ENCODE measurements around the gene MSLN.
A peak's percentile ranks its signal among the peaks of the same experiment; 100 is the strongest.

MSLN gene

GRCh38 chr16:778909-779527 is 18.5 kb downstream of the MSLN start:
- TF ChIP-seq POLR2A (IDR thresholded peaks at IDR 0.05; ENCODE audit: extremely low read depth, insufficient read length), result no peak
- no peak for TF ChIP-seq MAX (IDR thresholded peaks at IDR 0.05; ENCODE audit: low read depth, low read length)
- no peak for TF ChIP-seq CTCF (IDR thresholded peaks at IDR 0.05; ENCODE audit: low read depth, low read length)
- TF ChIP-seq MYC (IDR thresholded peaks at IDR 0.05; ENCODE audit: low read depth, low read length), result no peak
- H3K4me3 ChIP-seq (ENCODE audit: low read depth, low read length), result no peak overlapping the region
- no peak for DNase-seq (ENCODE audit: low read depth)

GRCh38 chr16:779561-779960 is 19.0 kb downstream of the MSLN start:
- no peak for TF ChIP-seq MYC (IDR thresholded peaks at IDR 0.05; ENCODE audit: low read depth, low read length)
- no peak for TF ChIP-seq MAX (IDR thresholded peaks at IDR 0.05; ENCODE audit: low read depth, low read length)
- TF ChIP-seq CTCF (IDR thresholded peaks at IDR 0.05; ENCODE audit: low read depth, low read length), result no peak
- no peak for TF ChIP-seq POLR2A (IDR thresholded peaks at IDR 0.05; ENCODE audit: extremely low read depth, insufficient read length)
- DNase-seq (ENCODE audit: low read depth), result no peak
- H3K4me3 ChIP-seq (ENCODE audit: low read depth, low read length), result no peak overlapping the region

GRCh38 chr16:780296-780695 is 19.8 kb downstream of the MSLN start:
- H3K4me3 ChIP-seq (ENCODE audit: low read depth, low read length), result no peak overlapping the region
- TF ChIP-seq CTCF (IDR thresholded peaks at IDR 0.05; ENCODE audit: low read depth, low read length) (no peak), MAX (IDR thresholded peaks at IDR 0.05; ENCODE audit: low read depth, low read length) (no peak), MYC (IDR thresholded peaks at IDR 0.05; ENCODE audit: low read depth, low read length) (no peak), POLR2A (IDR thresholded peaks at IDR 0.05; ENCODE audit: extremely low read depth, insufficient read length) (no peak)
- DNase-seq (ENCODE audit: low read depth), result no peak

- peak; percentile 49 for DNase-seq (ENCODE audit: low read depth)
- no peak overlapping the region for H3K4me3 ChIP-seq (ENCODE audit: low read depth, low read length)
- TF ChIP-seq POLR2A (IDR thresholded peaks at IDR 0.05; ENCODE audit: extremely low read depth, insufficient read length) (no peak), MAX (IDR thresholded peaks at IDR 0.05; ENCODE audit: low read depth, low read length) (peak; percentile 84)
Measured at GRCh38 chr16:781346-782010, 20.9 kb downstream of the MSLN start.

- TF ChIP-seq CTCF (IDR thresholded peaks at IDR 0.05; ENCODE audit: low read depth, low read length), result no peak
- TF ChIP-seq MYC (IDR thresholded peaks at IDR 0.05; ENCODE audit: low read depth, low read length), result no peak
- no peak for TF ChIP-seq MAX (IDR thresholded peaks at IDR 0.05; ENCODE audit: low read depth, low read length)
- no peak for TF ChIP-seq POLR2A (IDR thresholded peaks at IDR 0.05; ENCODE audit: extremely low read depth, insufficient read length)
- DNase-seq (ENCODE audit: low read depth), result no peak
- no peak overlapping the region for H3K4me3 ChIP-seq (ENCODE audit: low read depth, low read length)
Measured at GRCh38 chr16:782258-782657, 21.7 kb downstream of the MSLN start.

- no peak for TF ChIP-seq MAX (IDR thresholded peaks at IDR 0.05; ENCODE audit: low read depth, low read length)
- TF ChIP-seq POLR2A (IDR thresholded peaks at IDR 0.05; ENCODE audit: extremely low read depth, insufficient read length), result no peak
- TF ChIP-seq MYC (IDR thresholded peaks at IDR 0.05; ENCODE audit: low read depth, low read length), result no peak
- no peak for DNase-seq (ENCODE audit: low read depth)
- no peak overlapping the region for H3K4me3 ChIP-seq (ENCODE audit: low read depth, low read length)
Measured at GRCh38 chr16:782766-783403, 22.4 kb downstream of the MSLN start.

Measured in NB4 (cell line).